ENCODE measurements around the gene GRIK3. TPM values are rescaled to one million over a fixed set of nuclear protein-coding genes. Genes with fewer than 3 reads are reported as not detected.

Gene GRIK3
- total RNA-seq, 1 experiment from 2014 or later = not detected

DNA sequence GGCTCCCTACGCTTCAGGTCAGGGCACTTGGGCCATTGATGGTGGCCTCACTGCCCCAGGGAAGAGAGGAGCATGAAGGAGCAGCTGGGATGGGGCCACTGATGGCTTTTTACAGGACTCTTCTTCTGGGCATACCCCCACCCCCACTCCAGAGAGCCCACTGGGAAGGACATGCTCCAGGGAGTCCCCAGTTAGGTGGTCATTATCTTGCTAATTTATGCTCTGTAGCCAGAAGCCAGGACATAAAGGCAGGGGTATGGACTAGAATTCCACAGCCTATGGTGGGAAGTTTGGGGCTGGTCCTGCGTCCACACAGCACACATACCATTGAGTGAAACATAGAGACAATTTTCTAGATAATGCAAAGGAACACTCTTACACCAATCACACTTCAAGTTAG is 8.8 kb upstream of the GRIK3 start:
- H3K79me2 ChIP-seq (ENCODE audit: low read length) = no peaks in the 10 kb centered on the region
- POLR2A ChIA-PET (ENCODE audit: unreplicated experiment) = no interaction called here
- CTCF ChIA-PET = no interaction called here

DNA sequence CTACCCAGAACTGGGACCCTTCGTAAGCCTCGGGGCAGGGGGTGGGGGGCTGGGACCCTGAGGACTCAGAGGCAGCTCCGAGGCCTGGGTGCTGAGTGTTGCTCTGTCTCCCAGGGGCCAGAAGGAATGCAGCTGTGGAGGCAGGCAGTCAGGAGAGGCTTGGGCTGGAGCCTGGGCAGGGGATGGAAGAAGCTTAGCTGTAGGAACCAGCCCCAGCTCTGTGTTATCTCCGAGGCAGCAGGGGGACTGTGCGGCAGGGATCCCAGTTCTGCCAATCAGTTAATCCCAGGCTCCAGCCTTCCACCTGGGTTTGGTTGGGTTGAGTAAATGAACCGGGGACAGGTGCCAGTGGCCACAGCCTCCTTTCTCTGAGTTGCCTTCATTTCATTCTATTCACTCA is 8.2 kb upstream of the GRIK3 start:
- POLR2A ChIA-PET (ENCODE audit: unreplicated experiment) = no interaction called here
- CTCF ChIA-PET = no interaction called here

More for the DNA sequence above, 8.8 kb upstream of the GRIK3 start:
- Histone ChIP-seq H3K36me3 (ENCODE audit: low read depth, low read length) (no peaks in the 10 kb centered on the region), H4K20me1 (ENCODE audit: low read length) (no peaks in the 10 kb centered on the region), H3K9me3 (ENCODE audit: low read length) (no peaks in the 10 kb centered on the region), H3K9ac (ENCODE audit: low read length) (no peak overlapping the region), H3K4me3 (ENCODE audit: low read length) (no peak overlapping the region), H2AFZ (ENCODE audit: low read length) (no peak overlapping the region), H3K27ac (ENCODE audit: low read length) (no peak overlapping the region), H3F3A (ENCODE audit: low read length, unreplicated experiment) (no peaks in the 10 kb centered on the region), H3K4me1 (ENCODE audit: insufficient read depth, low read length) (no peaks in the 10 kb centered on the region), H3K4me2 (ENCODE audit: low read length) (no peak overlapping the region), H3K27me3 (ENCODE audit: low read length) (peaks cover 54% of the 10 kb centered on the region), H3K9me2 (replicated peaks; ENCODE audit: low read length) (no peaks in the 10 kb centered on the region)
- TF ChIP-seq, protein P1, sequence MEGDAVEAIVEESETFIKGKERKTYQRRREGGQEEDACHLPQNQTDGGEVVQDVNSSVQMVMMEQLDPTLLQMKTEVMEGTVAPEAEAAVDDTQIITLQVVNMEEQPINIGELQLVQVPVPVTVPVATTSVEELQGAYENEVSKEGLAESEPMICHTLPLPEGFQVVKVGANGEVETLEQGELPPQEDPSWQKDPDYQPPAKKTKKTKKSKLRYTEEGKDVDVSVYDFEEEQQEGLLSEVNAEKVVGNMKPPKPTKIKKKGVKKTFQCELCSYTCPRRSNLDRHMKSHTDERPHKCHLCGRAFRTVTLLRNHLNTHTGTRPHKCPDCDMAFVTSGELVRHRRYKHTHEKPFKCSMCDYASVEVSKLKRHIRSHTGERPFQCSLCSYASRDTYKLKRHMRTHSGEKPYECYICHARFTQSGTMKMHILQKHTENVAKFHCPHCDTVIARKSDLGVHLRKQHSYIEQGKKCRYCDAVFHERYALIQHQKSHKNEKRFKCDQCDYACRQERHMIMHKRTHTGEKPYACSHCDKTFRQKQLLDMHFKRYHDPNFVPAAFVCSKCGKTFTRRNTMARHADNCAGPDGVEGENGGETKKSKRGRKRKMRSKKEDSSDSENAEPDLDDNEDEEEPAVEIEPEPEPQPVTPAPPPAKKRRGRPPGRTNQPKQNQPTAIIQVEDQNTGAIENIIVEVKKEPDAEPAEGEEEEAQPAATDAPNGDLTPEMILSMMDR (conservative IDR thresholded peaks at IDR 0.05; ENCODE audit: low read depth, low read length) = no peak
- TF ChIP-seq EZH2phosphoT487 (IDR thresholded peaks at IDR 0.05; ENCODE audit: borderline replicate concordance, low read length) (no peak), EZH2 (IDR thresholded peaks at IDR 0.05; ENCODE audit: low read length, unreplicated experiment) (no peak)
- intact Hi-C loops (cut with micrococcal nuclease) = no loop called here
- no peak for ATAC-seq
- DNase-seq = no peak
- BruUV-seq (replicated peaks) = no TSS peak

DNA sequence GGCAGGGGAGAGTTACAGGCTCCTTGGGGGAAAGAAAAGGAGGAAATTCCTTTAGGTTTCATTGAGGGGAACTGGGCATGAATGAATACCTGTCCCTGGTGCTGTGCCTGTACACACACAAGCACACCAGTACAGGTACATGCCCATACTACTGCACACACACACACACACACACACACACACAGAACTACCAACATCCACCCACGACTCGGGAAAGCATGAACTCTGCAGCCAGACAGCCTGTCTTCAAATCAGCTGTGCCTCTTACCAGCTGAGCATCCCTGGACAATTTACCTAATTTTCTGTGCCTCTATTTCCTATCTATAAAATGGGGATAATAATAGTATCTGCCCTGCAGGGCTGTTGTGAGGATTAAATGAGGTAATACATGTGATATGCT is 7.2 kb upstream of the GRIK3 start:
- H3F3A ChIP-seq (ENCODE audit: low read length, unreplicated experiment) = no peaks in the 10 kb centered on the region
- peaks cover 52% of the 10 kb centered on the region for H3K27me3 ChIP-seq (ENCODE audit: low read length)
- no peaks in the 10 kb centered on the region for H4K20me1 ChIP-seq (ENCODE audit: low read length)
- no peak overlapping the region for H2AFZ ChIP-seq (ENCODE audit: low read length)
- no peaks in the 10 kb centered on the region for H3K79me2 ChIP-seq (ENCODE audit: low read length)
- no peak for ATAC-seq
- H3K36me3 ChIP-seq (ENCODE audit: low read depth, low read length) = no peaks in the 10 kb centered on the region
- BruUV-seq (replicated peaks) = no TSS peak
- no peaks in the 10 kb centered on the region for H3K9me2 ChIP-seq (replicated peaks; ENCODE audit: low read length)
- ChIA-PET POLR2A (ENCODE audit: unreplicated experiment) (no interaction called here), CTCF (no interaction called here)
- no peak for DNase-seq
- no peaks in the 10 kb centered on the region for H3K4me1 ChIP-seq (ENCODE audit: insufficient read depth, low read length)
- H3K9me3 ChIP-seq (ENCODE audit: low read length) = no peaks in the 10 kb centered on the region
- no peak overlapping the region for H3K27ac ChIP-seq (ENCODE audit: low read length)
- TF ChIP-seq EZH2phosphoT487 (IDR thresholded peaks at IDR 0.05; ENCODE audit: borderline replicate concordance, low read length) (no peak), EZH2 (IDR thresholded peaks at IDR 0.05; ENCODE audit: low read length, unreplicated experiment) (no peak)
- TF ChIP-seq, protein P1 (conservative IDR thresholded peaks at IDR 0.05; ENCODE audit: low read depth, low read length) = no peak
- H3K4me2 ChIP-seq (ENCODE audit: low read length) = no peak overlapping the region
- H3K9ac ChIP-seq (ENCODE audit: low read length) = no peak overlapping the region
- H3K4me3 ChIP-seq (ENCODE audit: low read length) = no peak overlapping the region
- intact Hi-C loops (cut with micrococcal nuclease) = no loop called here

More for the DNA sequence above, 8.2 kb upstream of the GRIK3 start:
- no peaks in the 10 kb centered on the region for H3K9me2 ChIP-seq (replicated peaks; ENCODE audit: low read length)
- peaks cover 54% of the 10 kb centered on the region for H3K27me3 ChIP-seq (ENCODE audit: low read length)
- no peak overlapping the region for H2AFZ ChIP-seq (ENCODE audit: low read length)
- intact Hi-C loops (cut with micrococcal nuclease) = no loop called here
- no peaks in the 10 kb centered on the region for H3K36me3 ChIP-seq (ENCODE audit: low read depth, low read length)
- TF ChIP-seq EZH2phosphoT487 (IDR thresholded peaks at IDR 0.05; ENCODE audit: borderline replicate concordance, low read length) (no peak), EZH2 (IDR thresholded peaks at IDR 0.05; ENCODE audit: low read length, unreplicated experiment) (no peak)
- TF ChIP-seq, protein P1 (conservative IDR thresholded peaks at IDR 0.05; ENCODE audit: low read depth, low read length) = no peak
- no peaks in the 10 kb centered on the region for H3K4me1 ChIP-seq (ENCODE audit: insufficient read depth, low read length)
- no peak overlapping the region for H3K27ac ChIP-seq (ENCODE audit: low read length)
- no peaks in the 10 kb centered on the region for H3K79me2 ChIP-seq (ENCODE audit: low read length)
- H3K4me2 ChIP-seq (ENCODE audit: low read length) = no peak overlapping the region
- H3K4me3 ChIP-seq (ENCODE audit: low read length) = no peak overlapping the region
- no peaks in the 10 kb centered on the region for H3K9me3 ChIP-seq (ENCODE audit: low read length)
- H3F3A ChIP-seq (ENCODE audit: low read length, unreplicated experiment) = no peaks in the 10 kb centered on the region
- no peak for ATAC-seq
- H4K20me1 ChIP-seq (ENCODE audit: low read length) = no peaks in the 10 kb centered on the region
- no peak for DNase-seq
- no TSS peak for BruUV-seq (replicated peaks)
- H3K9ac ChIP-seq (ENCODE audit: low read length) = no peak overlapping the region
